Transverse colon (tissue), 4 donors: Measurements from ENCODE around the gene PLEKHA1. TPM values are rescaled to one million over a fixed set of nuclear protein-coding genes. Genes with fewer than 3 reads are reported as not detected.

ENCODE experiments used
- DNase-seq: peaks from one replicate; pipeline ENCODE4 v3.0.0-alpha.2; 2019
- H3K27ac ChIP-seq, 4 donors: fragments of 200-600 bp; sonication (generic); 2 replicates each; pipeline ENCODE4 v1.5.1; 2016 to 2018; ENCODE audit warnings: inconsistent platforms in 4 of 4
- H3K27me3 ChIP-seq: fragments of 200-600 bp; sonication (generic); 2 replicates; pipeline ENCODE4 v1.5.1; 2017; ENCODE audit warnings: inconsistent platforms
- H3K36me3 ChIP-seq, 4 donors: fragments of 200-600 bp; sonication (generic); 2 replicates each; pipeline ENCODE4 v1.5.1; 2017 to 2019; ENCODE audit warnings: inconsistent platforms in 4 of 4
- H3K4me1 ChIP-seq, 4 donors: fragments of 200-600 bp; sonication (generic); 2 replicates each; pipeline ENCODE4 v1.5.1; 2017 to 2020; ENCODE audit warnings: inconsistent platforms in 4 of 4
- H3K4me3 ChIP-seq, 4 donors: fragments of 200-600 bp; sonication (generic); 1 replicate in 1 of 4; 2 replicates in 3 of 4; pipeline versions ENCODE4 v1.5.1 to v1.6.1; 2017 to 2019; ENCODE audit warnings: inconsistent platforms in 4 of 4
- H3K9me3 ChIP-seq, 2 donors: fragments of 200-600 bp; sonication (generic); 2 replicates each; pipeline ENCODE4 v1.5.1; 2017 to 2019; ENCODE audit warnings: inconsistent platforms in 2 of 2
- EP300 ChIP-seq: sonication (generic); formaldehyde crosslinking; IDR thresholded peaks from one replicate; pipeline ENCODE4 v1.6.1; 2017; ENCODE audit warnings: antibody characterized with exemption, low read depth
- POLR2A ChIP-seq: fragments of 450-650 bp; IDR thresholded peaks from one replicate; pipeline ENCODE4 v1.6.1; 2016; ENCODE audit warnings: antibody characterized with exemption, mild to moderate bottlenecking, moderate library complexity
- POLR2AphosphoS5 ChIP-seq, 3 donors: sonication (generic); formaldehyde crosslinking; IDR thresholded peaks; one replicate each; pipeline ENCODE4 v1.6.1; 2016; ENCODE audit warnings: antibody characterized with exemption in 3 of 3
- WGBS, 2 donors: methylation state at CpG; one replicate each; pipeline ENCODE4 v1.1.5; 2018; ENCODE audit warnings: low coverage in 1 of 2; 5-methylcytosine and 5-hydroxymethylcytosine counted together
- in situ Hi-C, 4 donors: fragments of 200-750 bp; cut with MboI; loops; one replicate each; pipeline versions ENCODE4 v1.15.0 to v1.15.1; 2017; ENCODE audit warnings: low sequenced_read_pairs in 3 of 4, low pct_ligation_motif_present in 1 of 4, low pct_unique_long_range_greater_than_20kb in 1 of 4
- intact Hi-C: fragments of 100-400 bp; cut with DNase I; formaldehyde crosslinking; loops from one replicate; pipeline ENCODE4 v1.15.1; 2023; ENCODE audit warnings: low total_unique reads
- total RNA-seq, 4 donors: library from RNA; depleted of rRNA; stranded (reverse); fragments of >200 nt; gene quantifications; one replicate each; pipeline ENCODE4 v1.1.0, GENCODE V29; 2016
- TF ChIP-seq, protein P1 (sequence below), 5 experiments: fragments of 200-600 bp in 3 of 5; fragments of 450-650 bp in 2 of 5; sonication (generic) in 3 of 5; IDR thresholded peaks; 1 replicate in 2 of 5; 2 replicates in 3 of 5; pipeline ENCODE4 v1.5.1; 2016 to 2017; ENCODE audit warnings: antibody characterized with exemption in 5 of 5, inconsistent platforms in 3 of 5, mild to moderate bottlenecking in 2 of 5, moderate library complexity in 1 of 5

The PLEKHA1 gene
- total RNA-seq, 4 donors from 2014 or later: 10.7 to 40.3 (median 28.9) TPM

DNA sequence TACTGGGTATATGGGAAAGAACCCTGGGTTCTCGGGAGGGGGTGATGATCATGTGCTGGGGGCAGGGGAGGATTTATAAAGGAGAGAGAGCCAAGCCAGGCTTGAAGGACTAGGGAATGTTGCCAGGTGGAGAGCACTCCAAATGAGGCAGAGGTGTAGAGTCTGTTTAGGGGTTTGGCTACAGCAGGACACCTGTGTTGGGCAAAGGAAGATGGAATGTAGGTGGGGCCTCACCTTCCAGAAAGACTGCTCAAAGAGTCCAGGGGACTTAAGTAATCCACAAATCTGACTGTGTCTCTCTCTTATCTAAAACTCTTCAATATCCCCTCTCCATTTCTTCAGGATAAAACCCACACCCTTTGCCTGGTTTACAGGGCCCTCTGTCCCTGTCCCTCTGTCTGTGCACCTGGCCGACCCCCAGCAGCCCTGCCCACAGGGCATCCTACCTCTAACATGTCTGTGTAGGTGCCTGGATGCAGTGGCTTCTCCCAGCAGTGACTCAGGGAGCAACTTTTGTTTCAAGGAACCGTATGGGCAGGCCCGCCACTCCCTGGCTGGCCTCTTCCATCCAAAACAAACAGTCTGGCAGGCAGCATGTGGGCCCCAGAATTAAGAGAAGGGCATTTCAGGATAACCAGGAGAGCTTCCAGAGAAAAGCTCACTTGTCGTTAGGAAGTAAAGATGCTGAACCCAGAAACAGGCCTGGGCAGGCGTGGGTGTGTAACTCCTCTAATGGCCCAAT lies 10.6 kb upstream of the PLEKHA1 start:
- H3K27ac ChIP-seq: peak overlapping the region in 1 of 4 donors; percentile 19
- TF ChIP-seq EP300 (no peak), POLR2A (no peak), POLR2AphosphoS5 (IDR thresholded peaks at IDR 0.05) (no peak)
- TF ChIP-seq, protein P1, sequence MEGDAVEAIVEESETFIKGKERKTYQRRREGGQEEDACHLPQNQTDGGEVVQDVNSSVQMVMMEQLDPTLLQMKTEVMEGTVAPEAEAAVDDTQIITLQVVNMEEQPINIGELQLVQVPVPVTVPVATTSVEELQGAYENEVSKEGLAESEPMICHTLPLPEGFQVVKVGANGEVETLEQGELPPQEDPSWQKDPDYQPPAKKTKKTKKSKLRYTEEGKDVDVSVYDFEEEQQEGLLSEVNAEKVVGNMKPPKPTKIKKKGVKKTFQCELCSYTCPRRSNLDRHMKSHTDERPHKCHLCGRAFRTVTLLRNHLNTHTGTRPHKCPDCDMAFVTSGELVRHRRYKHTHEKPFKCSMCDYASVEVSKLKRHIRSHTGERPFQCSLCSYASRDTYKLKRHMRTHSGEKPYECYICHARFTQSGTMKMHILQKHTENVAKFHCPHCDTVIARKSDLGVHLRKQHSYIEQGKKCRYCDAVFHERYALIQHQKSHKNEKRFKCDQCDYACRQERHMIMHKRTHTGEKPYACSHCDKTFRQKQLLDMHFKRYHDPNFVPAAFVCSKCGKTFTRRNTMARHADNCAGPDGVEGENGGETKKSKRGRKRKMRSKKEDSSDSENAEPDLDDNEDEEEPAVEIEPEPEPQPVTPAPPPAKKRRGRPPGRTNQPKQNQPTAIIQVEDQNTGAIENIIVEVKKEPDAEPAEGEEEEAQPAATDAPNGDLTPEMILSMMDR (IDR thresholded peaks at IDR 0.05): no peak
- DNase-seq: no peak
- H3K9me3 ChIP-seq: no peaks in the 10 kb centered on the region
- WGBS, 2 donors: 55% methylated on average over 2 to 6 of the region's 6 CpGs
- intact Hi-C loops: no loop called here
- in situ Hi-C loops: no loop called here
- H3K4me1 ChIP-seq: no peaks in the 10 kb centered on the region
- H3K27me3 ChIP-seq: no peaks in the 10 kb centered on the region
- no peaks in the 10 kb centered on the region for H3K36me3 ChIP-seq
- no peak overlapping the region for H3K4me3 ChIP-seq

DNA sequence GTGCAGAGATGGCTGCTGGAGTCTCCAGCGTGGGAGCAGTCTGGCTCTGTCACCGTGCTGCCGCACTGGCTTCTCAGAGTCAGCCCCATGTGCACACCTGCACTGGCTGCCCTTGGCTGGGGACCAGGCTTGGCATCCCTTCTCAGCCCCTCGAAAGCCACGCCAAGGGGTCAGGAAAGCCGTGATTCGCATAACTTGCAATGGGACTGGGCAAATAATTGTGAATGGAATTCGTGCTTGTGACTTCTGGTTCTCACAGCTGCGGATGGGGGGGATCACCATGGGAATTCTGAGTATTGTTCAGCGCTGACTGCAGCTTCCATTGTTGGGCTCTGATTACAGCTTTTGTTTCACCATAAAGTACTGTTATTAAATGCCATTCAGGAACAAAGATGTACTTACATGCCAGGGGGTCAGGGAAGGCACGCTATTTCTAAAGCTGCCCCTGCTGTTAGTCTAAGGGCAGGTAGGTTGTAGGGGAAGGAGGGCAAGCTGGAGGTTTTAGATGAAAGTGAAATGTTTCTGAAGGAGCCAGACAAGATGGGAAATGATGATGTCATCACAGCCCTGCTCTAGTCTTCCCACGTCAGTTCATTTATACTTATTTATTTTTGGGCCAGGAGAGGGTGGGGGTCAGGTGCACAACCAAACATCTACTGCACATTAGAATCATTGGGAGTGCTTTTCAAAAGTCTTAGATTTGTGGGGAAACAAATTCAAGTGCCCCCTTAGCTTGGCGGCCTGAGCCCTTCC lies 5.8 kb upstream of the PLEKHA1 start:
- Histone ChIP-seq H3K36me3 (no peaks in the 10 kb centered on the region), H3K27ac (no peak overlapping the region), H3K9me3 (no peaks in the 10 kb centered on the region), H3K4me3 (no peak overlapping the region), H3K27me3 (no peaks in the 10 kb centered on the region), H3K4me1 (peaks cover 6 to 9% (median 9%) of the 10 kb centered on the region in 4 donors)
- in situ Hi-C loops: no loop called here
- DNase-seq: no peak
- 79 to 86% methylated on average over 2 to 13 of the region's 13 CpGs for WGBS, 2 donors
- intact Hi-C loops: no loop called here
- TF ChIP-seq EP300 (no peak), POLR2AphosphoS5 (IDR thresholded peaks at IDR 0.05) (no peak), POLR2A (no peak)
- TF ChIP-seq, protein P1 (IDR thresholded peaks at IDR 0.05): no peak

DNA sequence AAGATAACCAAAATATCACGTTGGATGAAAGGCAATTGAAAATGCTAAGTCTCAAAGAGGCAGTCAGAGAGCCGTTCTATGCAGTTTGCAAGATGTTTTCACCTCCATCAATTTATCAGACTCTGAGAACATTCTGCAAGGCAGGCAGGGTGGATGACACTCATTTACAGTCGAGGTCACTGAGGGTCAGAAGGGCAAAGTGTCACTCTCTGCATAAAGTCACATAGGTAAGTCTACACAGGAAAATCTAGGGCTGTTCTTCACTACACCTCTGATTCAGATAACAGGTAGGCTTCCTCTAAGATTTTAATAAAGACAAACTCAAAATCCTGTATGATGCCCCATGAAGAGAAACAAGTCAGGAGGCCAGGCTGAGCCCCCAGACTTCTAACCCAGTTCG lies 1.4 kb upstream of the PLEKHA1 start:
- H3K36me3 ChIP-seq: no peaks in the 10 kb centered on the region
- peak overlapping the region; percentile 97 to 100 (median 98) for H3K27ac ChIP-seq
- intact Hi-C loops (no loop called here), in situ Hi-C loops (no loop called here)
- 56 to 63% methylated on average over 1 to 4 of the region's 4 CpGs for WGBS, 2 donors
- DNase-seq: no peak
- H3K4me3 ChIP-seq: no peak overlapping the region
- H3K27me3 ChIP-seq: no peaks in the 10 kb centered on the region
- TF ChIP-seq, protein P1 (IDR thresholded peaks at IDR 0.05): no peak
- TF ChIP-seq POLR2AphosphoS5 (IDR thresholded peaks at IDR 0.05) (no peak), EP300 (no peak), POLR2A (no peak)
- no peaks in the 10 kb centered on the region for H3K9me3 ChIP-seq
- peaks cover 14 to 27% (median 21%) of the 10 kb centered on the region in 4 donors for H3K4me1 ChIP-seq

DNA sequence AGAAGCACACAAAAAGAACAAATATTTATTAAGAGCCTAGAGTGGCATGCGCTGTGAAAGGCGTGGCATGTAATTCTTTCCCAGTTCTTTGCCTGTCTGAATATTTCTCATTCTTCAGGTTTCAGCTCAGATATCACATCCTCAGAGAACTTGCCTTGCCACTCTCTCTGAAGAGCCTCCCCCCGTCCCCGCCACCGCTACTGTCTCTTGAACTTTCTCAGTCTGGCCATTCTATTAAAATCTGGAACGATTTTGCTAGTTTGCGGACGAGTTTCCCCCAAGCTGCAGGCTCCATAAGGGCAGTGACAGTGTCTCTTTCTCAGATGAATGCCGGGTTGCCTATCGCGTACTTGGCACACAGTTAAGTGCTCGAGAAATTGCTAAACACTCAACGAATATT lies 787 bp upstream of the PLEKHA1 start:
- peak; percentile 17 for DNase-seq
- in situ Hi-C loops: no loop called here
- peak overlapping the region; percentile 97 to 100 (median 98) for H3K27ac ChIP-seq

More for the DNA sequence above, 787 bp upstream of the PLEKHA1 start:
- H3K36me3 ChIP-seq: no peaks in the 10 kb centered on the region
- TF ChIP-seq POLR2A (no peak), POLR2AphosphoS5 (IDR thresholded peaks at IDR 0.05) (no peak), EP300 (no peak)
- TF ChIP-seq, protein P1 (IDR thresholded peaks at IDR 0.05): no peak
- intact Hi-C loops: no loop called here
- H3K9me3 ChIP-seq: no peaks in the 10 kb centered on the region
- H3K4me3 ChIP-seq: peak overlapping the region; percentile 23 to 97 (median 71)
- peaks cover 14 to 27% (median 21%) of the 10 kb centered on the region in 4 donors for H3K4me1 ChIP-seq
- H3K27me3 ChIP-seq: no peaks in the 10 kb centered on the region
- 6 to 10% methylated on average over 9 to 13 of the region's 13 CpGs for whole genome bisulfite sequencing, 2 donors
